Measurements from ENCODE around the gene RGS2.

RGS2 gene

DNA sequence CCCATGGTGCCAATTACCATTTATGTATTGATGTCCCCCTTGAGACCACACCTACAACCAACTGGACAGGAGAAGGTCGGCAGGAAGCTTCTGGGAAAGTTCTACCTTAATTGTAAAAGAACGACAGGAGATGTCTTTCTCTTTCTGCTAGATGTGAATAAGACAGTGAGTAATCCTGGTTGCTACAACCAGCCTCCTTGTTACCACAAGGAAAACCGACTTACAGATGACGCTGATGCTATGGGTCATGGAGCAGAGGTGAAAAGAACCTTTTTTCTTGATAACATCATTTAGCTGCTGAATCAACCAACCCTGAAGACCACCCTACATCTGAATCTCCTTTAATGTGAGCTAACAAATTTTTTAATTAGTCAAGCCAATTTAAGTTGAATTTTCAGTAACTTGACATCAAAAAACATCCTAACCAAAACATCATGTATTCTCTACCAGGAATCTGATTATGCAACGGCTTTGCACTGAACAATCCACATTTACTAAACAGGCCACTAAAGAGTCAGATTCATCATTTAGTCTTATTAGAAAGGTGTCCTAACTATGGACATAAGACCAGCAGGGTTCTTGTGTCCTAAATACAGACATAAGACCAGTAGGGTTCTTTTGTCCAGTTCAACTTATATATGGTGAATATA is 23.0 kb downstream of the RGS2 start:
- H3K79me1 ChIP-seq (replicated peaks; ENCODE audit: low read length, poor library complexity, severe bottlenecking), result no peaks in the 10 kb centered on the region
- H3K4me2 ChIP-seq (ENCODE audit: low read length, poor library complexity, severe bottlenecking), result no peak overlapping the region
- 72% methylated on average over 3 of the region's 5 CpGs for WGBS
- H3K4me1 ChIP-seq (ENCODE audit: control insufficient read depth, insufficient read depth, low read depth, low read length), result no peaks in the 10 kb centered on the region
- H3K4ac ChIP-seq (ENCODE audit: low read depth in 1 of 2, low read length in 2 of 2), result no peak overlapping the region
- DNase-seq, result no peak
- no peak overlapping the region for H2BK120ac ChIP-seq (ENCODE audit: low read depth, low read length)
- H2BK15ac ChIP-seq (ENCODE audit: low read depth, poor library complexity, severe bottlenecking), result no peak overlapping the region
- H3K4me3 ChIP-seq (ENCODE audit: insufficient read depth in 1 of 2, low read depth in 1 of 2, low read length in 2 of 2), result no peak overlapping the region
- H3K27me3 ChIP-seq (ENCODE audit: control insufficient read depth in 1 of 2, insufficient read depth in 1 of 2, low read length in 2 of 2), result no peaks in the 10 kb centered on the region
- no peak overlapping the region for H2AK5ac ChIP-seq (ENCODE audit: low read length, severe bottlenecking)
- H3K36me3 ChIP-seq (ENCODE audit: control insufficient read depth in 1 of 2, insufficient read depth in 2 of 2, low read depth in 1 of 2, low read length in 2 of 2), result no peaks in the 10 kb centered on the region
- H2BK5ac ChIP-seq (ENCODE audit: low read depth, low read length, poor library complexity, severe bottlenecking), result no peak overlapping the region
- no peak overlapping the region for H4K8ac ChIP-seq (ENCODE audit: low read length)
- H3K9ac ChIP-seq (ENCODE audit: low read length), result no peak overlapping the region
- no peak overlapping the region for H2AFZ ChIP-seq (ENCODE audit: low read depth, low read length)
- H3K27ac ChIP-seq (ENCODE audit: low read length, poor library complexity, severe bottlenecking), result no peak overlapping the region
- H2BK12ac ChIP-seq (ENCODE audit: low read length in 2 of 2), result no peak overlapping the region
- H3K9me3 ChIP-seq (ENCODE audit: control insufficient read depth, low read length), result no peaks in the 10 kb centered on the region
- H3K14ac ChIP-seq (ENCODE audit: low read length in 2 of 2), result no peak overlapping the region
- no peak overlapping the region for H3K23ac ChIP-seq (ENCODE audit: low read length in 2 of 2)
- no peak overlapping the region for H3K18ac ChIP-seq (ENCODE audit: low read depth in 1 of 2, low read length in 2 of 2)
- no peak overlapping the region for H4K91ac ChIP-seq (ENCODE audit: low read length)

GRCh38 chr1:192832492-192832891 is 23.7 kb downstream of the RGS2 start:
- Histone ChIP-seq H3K27me3 (ENCODE audit: control insufficient read depth in 1 of 2, insufficient read depth in 1 of 2, low read length in 2 of 2) (no peaks in the 10 kb centered on the region), H3K4ac (ENCODE audit: low read depth in 1 of 2, low read length in 2 of 2) (no peak overlapping the region), H3K4me2 (ENCODE audit: low read length, poor library complexity, severe bottlenecking) (no peak overlapping the region), H2BK12ac (ENCODE audit: low read length in 2 of 2) (no peak overlapping the region), H3K27ac (ENCODE audit: low read length, poor library complexity, severe bottlenecking) (no peak overlapping the region), H2AK5ac (ENCODE audit: low read length, severe bottlenecking) (no peak overlapping the region), H4K91ac (ENCODE audit: low read length) (no peak overlapping the region), H3K4me1 (ENCODE audit: control insufficient read depth, insufficient read depth, low read depth, low read length) (no peaks in the 10 kb centered on the region), H3K36me3 (ENCODE audit: control insufficient read depth in 1 of 2, insufficient read depth in 2 of 2, low read depth in 1 of 2, low read length in 2 of 2) (no peaks in the 10 kb centered on the region), H3K79me1 (replicated peaks; ENCODE audit: low read length, poor library complexity, severe bottlenecking) (no peaks in the 10 kb centered on the region), H4K8ac (ENCODE audit: low read length) (no peak overlapping the region), H3K9me3 (ENCODE audit: control insufficient read depth, low read length) (no peaks in the 10 kb centered on the region), H3K14ac (ENCODE audit: low read length in 2 of 2) (no peak overlapping the region), H2BK15ac (ENCODE audit: low read depth, poor library complexity, severe bottlenecking) (no peak overlapping the region), H3K18ac (ENCODE audit: low read depth in 1 of 2, low read length in 2 of 2) (no peak overlapping the region), H3K9ac (ENCODE audit: low read length) (no peak overlapping the region), H2BK120ac (ENCODE audit: low read depth, low read length) (no peak overlapping the region), H2BK5ac (ENCODE audit: low read depth, low read length, poor library complexity, severe bottlenecking) (no peak overlapping the region), H3K4me3 (ENCODE audit: insufficient read depth in 1 of 2, low read depth in 1 of 2, low read length in 2 of 2) (no peak overlapping the region), H3K23ac (ENCODE audit: low read length in 2 of 2) (no peak overlapping the region), H2AFZ (ENCODE audit: low read depth, low read length) (no peak overlapping the region)
- DNase-seq, result no peak

GRCh38 chr1:192835116-192835515 is 26.3 kb downstream of the RGS2 start:
- Histone ChIP-seq H3K4me1 (ENCODE audit: control insufficient read depth, insufficient read depth, low read depth, low read length) (no peaks in the 10 kb centered on the region), H3K79me1 (replicated peaks; ENCODE audit: low read length, poor library complexity, severe bottlenecking) (no peaks in the 10 kb centered on the region), H3K14ac (ENCODE audit: low read length in 2 of 2) (no peak overlapping the region), H3K18ac (ENCODE audit: low read depth in 1 of 2, low read length in 2 of 2) (no peak overlapping the region), H4K91ac (ENCODE audit: low read length) (no peak overlapping the region), H3K4me2 (ENCODE audit: low read length, poor library complexity, severe bottlenecking) (no peak overlapping the region), H3K36me3 (ENCODE audit: control insufficient read depth in 1 of 2, insufficient read depth in 2 of 2, low read depth in 1 of 2, low read length in 2 of 2) (no peaks in the 10 kb centered on the region), H3K9ac (ENCODE audit: low read length) (no peak overlapping the region), H2BK12ac (ENCODE audit: low read length in 2 of 2) (no peak overlapping the region), H2AK5ac (ENCODE audit: low read length, severe bottlenecking) (no peak overlapping the region), H3K4ac (ENCODE audit: low read depth in 1 of 2, low read length in 2 of 2) (no peak overlapping the region), H2AFZ (ENCODE audit: low read depth, low read length) (no peak overlapping the region), H3K27me3 (ENCODE audit: control insufficient read depth in 1 of 2, insufficient read depth in 1 of 2, low read length in 2 of 2) (no peaks in the 10 kb centered on the region), H2BK120ac (ENCODE audit: low read depth, low read length) (no peak overlapping the region), H4K8ac (ENCODE audit: low read length) (no peak overlapping the region), H3K27ac (ENCODE audit: low read length, poor library complexity, severe bottlenecking) (no peak overlapping the region), H2BK15ac (ENCODE audit: low read depth, poor library complexity, severe bottlenecking) (no peak overlapping the region), H2BK5ac (ENCODE audit: low read depth, low read length, poor library complexity, severe bottlenecking) (no peak overlapping the region), H3K23ac (ENCODE audit: low read length in 2 of 2) (no peak overlapping the region), H3K4me3 (ENCODE audit: insufficient read depth in 1 of 2, low read depth in 1 of 2, low read length in 2 of 2) (no peak overlapping the region), H3K9me3 (ENCODE audit: control insufficient read depth, low read length) (no peaks in the 10 kb centered on the region)
- WGBS, result 96% methylated on average over 3 of the region's 3 CpGs
- DNase-seq, result no peak

DNA sequence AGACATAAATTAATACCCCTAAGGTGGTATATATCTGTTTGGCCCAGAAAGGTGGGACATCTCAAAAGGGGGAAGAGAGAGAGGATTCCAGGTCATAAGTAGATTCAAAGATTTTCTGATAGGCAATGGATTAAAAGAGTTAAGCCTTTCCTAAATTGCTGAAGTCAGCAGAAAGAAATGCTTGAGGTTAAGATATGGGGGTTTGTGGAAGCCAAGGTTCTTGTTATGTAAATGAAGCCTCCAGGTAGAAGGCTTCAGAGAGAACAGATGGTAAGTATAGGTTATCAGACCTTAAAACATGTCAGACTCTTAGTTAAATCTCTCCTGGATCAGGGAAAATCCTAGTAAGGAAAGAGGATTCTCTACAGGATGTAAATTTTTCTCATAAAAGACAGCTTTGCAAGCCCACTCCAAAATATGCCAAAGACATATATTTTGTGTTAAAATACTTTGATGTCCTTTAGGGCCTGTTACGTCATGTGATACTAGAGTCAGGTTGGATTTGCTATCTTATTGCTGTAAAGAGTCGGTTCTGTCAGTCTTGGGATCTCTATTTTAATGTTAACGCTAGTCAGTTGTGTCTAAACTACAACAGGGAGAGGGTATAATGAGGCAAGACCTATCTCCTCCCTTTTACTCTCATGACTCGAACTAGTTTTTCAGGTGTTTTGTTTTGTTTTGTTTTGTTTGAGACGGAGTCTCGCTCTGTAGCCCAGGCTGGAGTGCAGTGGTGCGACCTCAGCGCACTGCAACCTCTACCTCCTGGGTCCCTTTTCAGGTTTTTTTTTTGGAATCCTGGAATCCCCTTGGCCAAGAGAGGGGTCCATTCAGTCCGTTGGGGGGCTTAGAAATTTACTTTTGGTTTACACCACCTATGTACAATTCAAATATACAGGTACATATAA is 30.6 kb downstream of the RGS2 start:
- 88% methylated on average over 7 of the region's 9 CpGs for WGBS

More for the DNA sequence above, 30.6 kb downstream of the RGS2 start:
- no peak for DNase-seq
- Histone ChIP-seq H3K4me2 (ENCODE audit: low read length, poor library complexity, severe bottlenecking) (no peak overlapping the region), H3K9me3 (ENCODE audit: control insufficient read depth, low read length) (no peaks in the 10 kb centered on the region), H2AFZ (ENCODE audit: low read depth, low read length) (no peak overlapping the region), H4K8ac (ENCODE audit: low read length) (no peak overlapping the region), H2BK120ac (ENCODE audit: low read depth, low read length) (no peak overlapping the region), H3K9ac (ENCODE audit: low read length) (no peak overlapping the region), H3K27me3 (ENCODE audit: control insufficient read depth in 1 of 2, insufficient read depth in 1 of 2, low read length in 2 of 2) (no peaks in the 10 kb centered on the region), H3K4me3 (ENCODE audit: insufficient read depth in 1 of 2, low read depth in 1 of 2, low read length in 2 of 2) (no peak overlapping the region), H2BK15ac (ENCODE audit: low read depth, poor library complexity, severe bottlenecking) (no peak overlapping the region), H3K4ac (ENCODE audit: low read depth in 1 of 2, low read length in 2 of 2) (no peak overlapping the region), H3K36me3 (ENCODE audit: control insufficient read depth in 1 of 2, insufficient read depth in 2 of 2, low read depth in 1 of 2, low read length in 2 of 2) (no peaks in the 10 kb centered on the region), H3K27ac (ENCODE audit: low read length, poor library complexity, severe bottlenecking) (no peak overlapping the region), H3K18ac (ENCODE audit: low read depth in 1 of 2, low read length in 2 of 2) (no peak overlapping the region), H4K91ac (ENCODE audit: low read length) (no peak overlapping the region), H3K79me1 (replicated peaks; ENCODE audit: low read length, poor library complexity, severe bottlenecking) (no peaks in the 10 kb centered on the region), H2BK12ac (ENCODE audit: low read length in 2 of 2) (no peak overlapping the region), H3K4me1 (ENCODE audit: control insufficient read depth, insufficient read depth, low read depth, low read length) (no peaks in the 10 kb centered on the region), H2BK5ac (ENCODE audit: low read depth, low read length, poor library complexity, severe bottlenecking) (no peak overlapping the region), H2AK5ac (ENCODE audit: low read length, severe bottlenecking) (no peak overlapping the region), H3K14ac (ENCODE audit: low read length in 2 of 2) (no peak overlapping the region), H3K23ac (ENCODE audit: low read length in 2 of 2) (no peak overlapping the region)

Measured in mesenchymal stem cell (in vitro differentiated cells and primary cell).